Measurements from ENCODE around the gene EXOC3. TPM values are rescaled to one million over a fixed set of nuclear protein-coding genes. Genes with fewer than 3 reads are reported as not detected.

Gene EXOC3
- total and polyA plus RNA-seq, 2 of the 4 experiments (the other 2 are of a cell fraction), result 35.1 to 47.5 TPM

DNA sequence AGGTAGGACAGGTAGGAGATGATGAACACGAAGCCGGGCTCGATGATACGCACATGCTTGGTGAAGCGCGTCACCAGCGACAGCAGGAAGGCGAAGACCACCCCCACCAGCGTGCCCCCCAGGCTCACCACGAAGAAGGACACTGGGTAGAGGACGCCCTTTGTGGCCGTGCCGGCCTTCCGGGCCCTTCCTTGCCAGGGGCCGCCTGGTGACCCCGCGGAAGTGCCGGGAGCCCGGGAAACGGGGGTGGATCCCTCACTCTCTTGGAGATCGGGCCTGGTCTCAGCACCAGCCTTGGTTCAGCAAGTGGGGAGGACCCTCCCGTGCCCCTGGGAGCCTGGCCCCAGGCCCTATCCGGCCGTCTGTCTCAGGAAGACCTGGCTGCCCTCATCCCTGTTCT is 41.6 kb downstream of the EXOC3 start:
- Histone ChIP-seq H2AK9ac (replicated peaks; ENCODE audit: low read depth, low read length, poor library complexity) (no peak overlapping the region), H4K91ac (ENCODE audit: insufficient read depth, low read depth, low read length) (no peak overlapping the region), H3K4ac (ENCODE audit: low read depth, low read length) (no peak overlapping the region), H3K4me3 (ENCODE audit: insufficient read depth, low read depth, low read length) (no peak overlapping the region), H2BK120ac (ENCODE audit: low read depth, low read length) (no peak overlapping the region), H4K8ac (ENCODE audit: low read depth in 2 of 2, low read length in 2 of 2) (no peak overlapping the region), H3K56ac (ENCODE audit: extremely low read depth, insufficient read depth, low read length) (no peak overlapping the region), H3K9ac (ENCODE audit: low read depth, low read length) (no peak overlapping the region), H2BK15ac (ENCODE audit: low read depth, low read length) (no peak overlapping the region), H2BK5ac (ENCODE audit: low read depth, low read length, poor library complexity, severe bottlenecking) (no peak overlapping the region), H4K5ac (ENCODE audit: low read depth, low read length) (no peak overlapping the region), H2AK5ac (ENCODE audit: low read depth, low read length) (no peak overlapping the region), H3K4me1 (ENCODE audit: control insufficient read depth, insufficient read depth, low read length) (no peaks in the 10 kb centered on the region), H3K27me3 (ENCODE audit: control insufficient read depth, insufficient read depth, low read length) (peaks cover 5% of the 10 kb centered on the region; the same call in 1 of the 2 replicates), H3K9me1 (ENCODE audit: insufficient read depth, low read length) (no peaks in the 10 kb centered on the region), H3K23ac (ENCODE audit: low read depth, low read length) (no peak overlapping the region), H3K14ac (replicated peaks; ENCODE audit: low read depth, low read length) (no peak overlapping the region), H3K18ac (ENCODE audit: low read depth, low read length) (no peak overlapping the region), H3K27ac (ENCODE audit: insufficient read depth, low read length) (no peak overlapping the region), H4K20me1 (ENCODE audit: insufficient read depth, low read length) (no peaks in the 10 kb centered on the region), H3K9me3 (ENCODE audit: control insufficient read depth, insufficient read depth, low read length) (no peaks in the 10 kb centered on the region), H3K36me3 (ENCODE audit: control insufficient read depth, insufficient read depth, low read length) (no peaks in the 10 kb centered on the region), H2AFZ (replicated peaks; ENCODE audit: low read length, poor library complexity) (peak overlapping the region; percentile 23), H3K79me1 (ENCODE audit: low read depth in 1 of 2, low read length in 2 of 2) (no peaks in the 10 kb centered on the region), H2BK20ac (ENCODE audit: low read depth, low read length) (no peak overlapping the region), H3K4me2 (ENCODE audit: low read depth, low read length) (no peak overlapping the region)
- in situ Hi-C loops (cut with MboI; ENCODE audit: low sequenced_read_pairs) (no loop called here), dilution Hi-C loops (cut with HindIII; ENCODE audit: low sequenced_read_pairs, unreplicated experiment) (no loop called here), intact Hi-C loops (cut with micrococcal nuclease) (no loop called here)
- BruUV-seq (replicated peaks), result no TSS peak
- no peak for DNase-seq
- TF ChIP-seq NFE2L2 (IDR thresholded peaks at IDR 0.05; ENCODE audit: low read depth, low read length) (no peak), POLR2A (IDR thresholded peaks at IDR 0.05; ENCODE audit: low read depth, low read length) (no peak), SMC3 (IDR thresholded peaks at IDR 0.05; ENCODE audit: low read depth, low read length) (no peak), RFX5 (IDR thresholded peaks at IDR 0.05; ENCODE audit: low read depth, low read length) (no peak), RCOR1 (IDR thresholded peaks at IDR 0.05; ENCODE audit: insufficient replicate concordance, low read length) (no peak), CHD1 (IDR thresholded peaks at IDR 0.05; ENCODE audit: low read depth, low read length) (no peak), MXI1 (IDR thresholded peaks at IDR 0.05; ENCODE audit: borderline replicate concordance, low read depth, low read length) (no peak)
- TF ChIP-seq, protein P1, sequence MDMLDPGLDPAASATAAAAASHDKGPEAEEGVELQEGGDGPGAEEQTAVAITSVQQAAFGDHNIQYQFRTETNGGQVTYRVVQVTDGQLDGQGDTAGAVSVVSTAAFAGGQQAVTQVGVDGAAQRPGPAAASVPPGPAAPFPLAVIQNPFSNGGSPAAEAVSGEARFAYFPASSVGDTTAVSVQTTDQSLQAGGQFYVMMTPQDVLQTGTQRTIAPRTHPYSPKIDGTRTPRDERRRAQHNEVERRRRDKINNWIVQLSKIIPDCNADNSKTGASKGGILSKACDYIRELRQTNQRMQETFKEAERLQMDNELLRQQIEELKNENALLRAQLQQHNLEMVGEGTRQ (IDR thresholded peaks at IDR 0.05; ENCODE audit: low read depth, low read length), result no peak
- TF ChIP-seq, protein P2, sequence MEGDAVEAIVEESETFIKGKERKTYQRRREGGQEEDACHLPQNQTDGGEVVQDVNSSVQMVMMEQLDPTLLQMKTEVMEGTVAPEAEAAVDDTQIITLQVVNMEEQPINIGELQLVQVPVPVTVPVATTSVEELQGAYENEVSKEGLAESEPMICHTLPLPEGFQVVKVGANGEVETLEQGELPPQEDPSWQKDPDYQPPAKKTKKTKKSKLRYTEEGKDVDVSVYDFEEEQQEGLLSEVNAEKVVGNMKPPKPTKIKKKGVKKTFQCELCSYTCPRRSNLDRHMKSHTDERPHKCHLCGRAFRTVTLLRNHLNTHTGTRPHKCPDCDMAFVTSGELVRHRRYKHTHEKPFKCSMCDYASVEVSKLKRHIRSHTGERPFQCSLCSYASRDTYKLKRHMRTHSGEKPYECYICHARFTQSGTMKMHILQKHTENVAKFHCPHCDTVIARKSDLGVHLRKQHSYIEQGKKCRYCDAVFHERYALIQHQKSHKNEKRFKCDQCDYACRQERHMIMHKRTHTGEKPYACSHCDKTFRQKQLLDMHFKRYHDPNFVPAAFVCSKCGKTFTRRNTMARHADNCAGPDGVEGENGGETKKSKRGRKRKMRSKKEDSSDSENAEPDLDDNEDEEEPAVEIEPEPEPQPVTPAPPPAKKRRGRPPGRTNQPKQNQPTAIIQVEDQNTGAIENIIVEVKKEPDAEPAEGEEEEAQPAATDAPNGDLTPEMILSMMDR (conservative IDR thresholded peaks at IDR 0.05; ENCODE audit: low read depth, low read length), result no peak
- CTCF ChIA-PET, result no interaction called here
- ATAC-seq (ENCODE audit: low read depth), result no peak
- 42% methylated on average over 2 of the region's 24 CpGs; no CpG with 5 or more reads in 1 of the 2 experiments for WGBS, 2 experiments (ENCODE audit: extremely low coverage in 2 of 2, insufficient read length in 1 of 2)
- POLR2A ChIA-PET (ENCODE audit: unreplicated experiment), result no interaction called here
